HEK293T (cell line): ENCODE results near the gene CPEB1.

Experiments used
- CTBP1 ChIP-seq: fragments of 450-650 bp; IDR thresholded peaks from 2 replicates; pipeline ENCODE4 v1.6.1; 2016; ENCODE audit warnings: borderline replicate concordance
- FOXK2 ChIP-seq: fragments of 450-650 bp; IDR thresholded peaks from 2 replicates; pipeline ENCODE4 v1.6.1; 2016; ENCODE audit warnings: mild to moderate bottlenecking
- TARDBP ChIP-seq: fragments of 450-650 bp; IDR thresholded peaks from 2 replicates; pipeline ENCODE4 v1.6.1; 2016

DNA sequence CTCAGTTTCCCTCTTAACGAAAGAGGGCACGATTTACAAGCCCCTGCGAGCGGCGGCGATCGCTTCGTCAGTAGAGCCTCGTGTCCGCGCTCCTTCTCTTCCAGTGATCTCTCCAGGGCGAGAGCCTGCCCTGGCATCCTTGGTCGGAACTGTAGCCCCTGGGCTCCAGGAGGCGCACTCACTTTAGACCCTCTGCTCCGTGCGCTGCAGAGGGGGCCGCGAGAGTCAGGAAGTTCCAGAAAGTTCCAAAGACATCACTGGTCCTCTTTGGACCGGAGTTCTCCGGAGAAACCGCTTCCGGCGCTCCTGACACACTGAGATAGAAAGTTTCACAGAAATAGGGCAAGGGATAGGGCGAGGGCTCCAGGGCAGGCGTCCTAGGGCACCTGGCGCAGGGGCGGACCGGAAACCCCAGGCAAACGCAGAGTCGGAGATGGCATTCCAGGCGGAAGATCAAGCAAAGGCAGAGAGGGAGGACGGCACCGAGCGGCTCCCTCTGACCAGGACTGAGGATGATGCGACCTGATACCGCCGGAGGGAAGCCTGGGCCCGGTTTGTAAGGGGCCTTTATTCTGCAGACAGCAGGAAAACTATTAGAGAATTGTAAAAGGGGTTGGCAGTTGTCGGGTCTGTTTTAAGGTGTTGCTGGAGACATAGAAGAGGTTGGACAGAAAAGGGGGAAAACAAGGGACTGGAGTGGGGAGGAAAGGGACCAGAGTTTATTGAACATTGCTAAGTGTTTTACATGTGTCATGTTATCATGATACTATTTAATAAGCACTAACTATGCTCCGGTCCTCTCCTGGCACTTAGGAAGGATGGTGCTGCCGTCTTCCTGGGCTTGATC lies 1.3 kb upstream of the CPEB1 start:
- no peak for TF ChIP-seq TARDBP
- no peak for TF ChIP-seq FOXK2
- no peak for TF ChIP-seq CTBP1
